ENCODE measurements around the gene TASOR.
A peak's percentile ranks its signal among the peaks of the same experiment; 100 is the strongest.

Gene TASOR

DNA sequence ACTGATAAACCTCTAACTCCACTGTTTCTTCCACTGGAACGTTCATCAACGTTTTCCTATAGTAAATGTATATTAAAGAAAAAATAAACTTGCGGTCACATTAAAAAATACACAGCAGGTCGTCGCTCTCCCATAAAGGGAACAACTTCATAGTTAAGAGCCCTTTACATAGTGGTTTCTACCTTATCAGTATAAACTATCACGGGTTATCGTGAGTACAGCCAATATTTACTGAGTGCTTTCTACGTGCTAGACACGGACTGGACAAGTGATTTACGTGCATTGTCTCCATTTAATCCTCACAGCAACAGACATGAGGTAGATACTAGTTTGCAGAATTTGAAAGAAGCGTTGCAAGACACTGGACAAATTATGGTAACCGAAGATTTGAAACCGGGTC is 964 bp upstream of the TASOR start:
- DNase-seq = no peak

DNA sequence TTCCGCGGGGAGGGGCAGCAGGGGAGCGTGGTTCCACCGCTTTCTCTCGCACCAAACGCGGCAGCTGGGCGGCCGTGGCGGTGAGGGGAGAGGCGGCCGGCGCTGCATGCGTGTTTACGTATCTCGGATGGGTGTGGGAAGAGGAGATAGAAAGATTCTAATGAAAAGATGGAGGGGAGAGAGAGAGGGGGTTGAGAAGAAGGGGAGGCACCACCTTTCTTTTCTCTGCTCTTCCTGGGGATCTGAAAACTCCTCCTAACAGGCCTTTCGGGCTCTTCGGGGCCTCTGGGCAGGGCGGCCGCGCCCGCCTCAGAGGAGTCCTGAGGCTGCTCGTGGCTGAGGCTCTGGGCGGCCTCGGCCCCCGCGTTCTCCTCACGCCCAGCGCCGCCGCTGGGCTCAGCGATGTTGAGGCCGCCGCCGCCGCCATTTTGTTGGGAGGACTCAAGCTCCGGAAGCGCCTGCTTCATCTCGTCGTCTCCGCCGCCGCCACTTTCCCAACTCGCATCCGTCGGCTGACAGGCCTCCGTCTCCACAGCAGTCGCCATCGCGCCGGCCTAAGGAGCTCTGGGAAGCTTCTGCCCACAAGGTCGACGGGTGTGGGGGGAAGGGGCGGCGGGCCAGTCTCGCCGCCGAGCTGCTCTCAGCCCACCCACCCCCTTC is 473 bp downstream of the TASOR start:
- DNase-seq = peak; percentile 81

DNA sequence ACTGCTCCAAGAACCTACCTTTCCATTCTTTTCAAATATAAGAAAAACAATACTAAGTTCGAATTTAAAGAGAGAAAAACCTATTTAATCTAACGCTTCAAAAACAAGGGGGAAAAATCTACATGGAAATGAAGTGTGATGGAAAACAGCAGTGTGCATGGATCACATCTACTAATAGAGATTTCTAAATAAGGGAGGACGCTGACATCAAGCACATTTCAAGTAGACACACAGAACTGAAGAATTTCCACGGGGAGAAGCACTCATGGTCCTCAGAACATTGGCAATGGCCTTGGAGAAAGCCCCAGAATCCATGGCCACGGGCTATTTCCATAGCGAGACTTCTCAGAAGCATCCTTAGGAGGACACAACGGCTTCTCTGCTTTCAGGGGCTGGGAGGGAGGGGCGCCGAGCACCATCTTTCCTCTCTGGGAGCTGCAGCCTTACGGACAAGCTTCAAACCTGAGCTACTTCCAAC is 1.0 kb downstream of the TASOR start:
- no peak for DNase-seq

DNA sequence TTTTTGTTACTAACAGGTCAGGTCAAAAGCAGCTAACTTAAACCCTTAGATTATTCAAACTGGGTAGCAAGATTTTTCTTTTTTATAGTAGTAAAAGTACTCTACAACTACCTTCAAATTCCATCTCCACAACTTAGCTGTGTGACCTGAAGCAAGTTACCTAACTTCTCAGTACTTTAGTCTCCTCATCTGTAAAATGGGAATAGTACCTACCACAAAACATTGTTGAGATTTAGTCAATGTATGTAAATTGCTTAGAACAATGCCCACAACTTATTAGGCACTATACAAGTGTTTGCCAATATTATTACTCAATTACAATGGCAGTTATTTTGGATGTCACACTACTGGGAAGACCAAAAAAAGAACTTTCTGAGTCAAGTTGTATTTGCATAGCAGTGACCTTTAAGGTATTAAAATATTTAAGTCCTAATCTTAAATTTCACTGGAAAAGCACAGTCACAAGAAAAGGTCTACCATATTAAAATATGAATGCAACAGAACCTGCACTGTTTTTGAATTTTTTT is 2.9 kb downstream of the TASOR start:
- no peak for DNase-seq

DNA sequence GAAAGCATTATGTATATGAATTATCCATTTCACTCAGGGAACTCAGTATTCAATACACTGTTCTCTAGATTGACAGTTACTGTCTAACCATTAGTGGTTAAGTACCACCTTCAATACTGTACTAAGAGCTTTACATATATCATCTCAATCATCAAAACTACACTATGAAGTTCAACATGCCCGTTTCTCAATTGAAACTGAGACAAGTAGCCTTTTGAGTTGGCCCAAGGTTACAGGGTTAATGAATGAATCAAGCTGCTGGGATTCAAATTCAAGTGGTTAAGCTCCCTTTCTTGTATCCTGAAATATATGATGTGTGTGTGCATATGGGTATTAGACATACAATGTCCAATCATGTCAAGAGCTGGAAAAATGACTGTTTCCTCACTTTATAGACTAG is 5.8 kb downstream of the TASOR start:
- DNase-seq = no peak

DNA sequence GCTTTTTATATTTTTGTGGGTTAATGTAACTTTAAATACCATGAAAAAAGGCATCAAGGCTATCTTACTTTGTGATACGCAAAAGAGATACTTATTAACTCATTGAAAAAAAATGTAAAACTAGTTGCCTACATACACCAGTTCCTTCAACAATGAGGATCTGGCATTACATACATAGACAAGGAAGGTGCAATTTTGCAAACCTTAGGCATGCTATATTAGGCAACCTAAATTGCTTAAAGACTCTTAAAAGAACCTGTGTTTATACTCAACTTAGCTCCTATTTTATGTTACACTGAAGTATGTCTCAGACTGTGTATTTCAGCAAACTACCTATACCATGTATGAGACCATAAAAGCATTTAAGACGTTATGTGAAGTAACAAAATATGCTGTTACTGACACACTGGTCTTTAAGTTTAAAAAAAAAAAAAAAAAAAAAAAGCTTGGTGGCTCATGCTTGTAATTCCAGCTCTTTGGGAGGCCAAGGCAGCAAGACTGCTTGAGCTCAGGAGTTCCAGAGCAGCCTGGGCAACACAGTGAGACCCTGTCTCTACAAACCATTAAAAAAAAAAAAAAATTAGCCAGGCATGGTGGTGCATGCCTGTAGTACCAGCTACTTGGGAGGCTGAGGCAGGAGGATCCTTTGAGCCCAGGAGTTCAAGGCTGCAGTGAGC is 9.1 kb downstream of the TASOR start:
- DNase-seq = no peak

DNA sequence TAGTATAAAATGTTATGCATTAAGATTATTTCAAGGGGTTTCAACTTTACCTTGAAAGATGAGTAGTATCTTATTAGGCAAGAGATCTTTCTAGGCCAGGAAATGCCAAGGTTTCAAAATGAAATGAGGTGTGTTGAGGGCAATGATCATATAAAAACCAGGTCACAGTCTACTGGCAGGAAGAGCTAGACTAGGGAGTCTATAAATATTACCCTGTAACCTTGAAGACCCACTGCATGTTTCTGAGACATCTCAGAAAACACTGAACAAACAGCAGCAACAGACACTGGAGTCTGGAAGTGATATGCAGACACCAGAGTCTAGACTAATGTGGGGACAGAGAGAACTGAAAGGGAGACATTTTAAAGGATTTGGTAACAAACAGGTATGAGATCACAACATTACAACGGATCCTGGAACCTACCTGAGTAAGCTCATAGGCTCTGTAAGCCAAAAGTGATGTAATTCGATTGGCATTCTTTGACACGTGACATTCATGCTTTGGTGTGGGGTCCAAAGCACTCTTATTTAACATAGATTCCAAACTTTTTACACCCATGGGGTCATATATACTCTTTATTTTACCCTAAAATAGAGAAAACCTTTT is 15.0 kb downstream of the TASOR start:
- no peak for DNase-seq

DNA sequence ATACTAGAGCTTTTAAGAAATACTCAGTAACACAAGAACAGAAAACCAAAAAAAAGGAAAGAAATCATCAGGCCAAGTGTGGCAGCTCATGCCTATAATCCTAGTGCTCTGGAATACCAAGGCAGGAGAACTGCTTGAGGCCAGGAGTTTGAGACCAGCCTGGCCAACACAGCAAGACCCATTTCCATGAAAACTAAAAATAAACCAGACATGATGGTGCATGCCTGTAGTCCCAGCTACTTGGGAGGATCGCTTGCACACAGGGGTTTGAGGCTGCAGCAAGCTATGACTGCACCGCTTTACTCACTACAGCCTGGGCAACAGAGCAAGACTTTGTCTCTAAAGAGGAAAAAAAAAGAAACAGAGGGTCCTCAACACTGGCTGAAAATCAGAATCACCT is 18.2 kb downstream of the TASOR start:
- DNase-seq = no peak

DNA sequence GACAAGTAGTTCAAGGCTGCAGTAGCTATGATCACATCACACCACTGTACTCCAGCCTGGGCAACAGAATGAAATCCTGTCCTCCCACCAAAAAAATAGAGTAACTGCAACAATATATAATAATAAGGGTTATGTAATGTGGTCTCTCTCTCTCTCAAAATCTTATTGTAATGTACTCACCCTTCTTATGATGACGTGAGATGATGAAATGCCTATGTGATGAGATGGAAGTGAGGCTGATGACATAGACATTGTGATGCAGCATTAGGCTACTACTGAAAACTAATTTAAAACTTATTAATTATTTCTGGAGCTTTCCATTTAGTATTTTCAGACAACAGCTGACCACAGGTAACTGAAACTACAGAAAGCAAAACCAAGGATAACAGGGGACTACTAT is 27.4 kb downstream of the TASOR start:
- DNase-seq = no peak

DNA sequence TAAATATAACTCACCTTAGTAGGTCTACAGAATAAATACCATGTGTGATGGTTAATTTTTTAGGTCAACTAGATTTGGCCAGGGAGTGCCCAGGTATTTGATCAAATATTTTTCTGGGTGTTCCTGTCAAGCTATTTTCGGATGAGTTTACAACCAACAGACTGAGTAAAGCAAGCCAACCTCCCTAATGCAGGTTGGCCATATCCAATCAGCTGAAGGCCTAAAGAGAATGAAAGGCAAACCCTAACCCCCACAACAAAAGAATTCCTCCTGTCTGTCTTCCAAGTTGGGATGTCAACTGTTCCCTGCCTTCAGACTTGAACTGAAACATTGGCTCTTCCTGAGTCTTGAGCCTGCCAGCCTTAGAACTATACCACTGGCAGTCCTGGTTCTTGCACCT is 28.6 kb downstream of the TASOR start:
- DNase-seq = no peak

DNA sequence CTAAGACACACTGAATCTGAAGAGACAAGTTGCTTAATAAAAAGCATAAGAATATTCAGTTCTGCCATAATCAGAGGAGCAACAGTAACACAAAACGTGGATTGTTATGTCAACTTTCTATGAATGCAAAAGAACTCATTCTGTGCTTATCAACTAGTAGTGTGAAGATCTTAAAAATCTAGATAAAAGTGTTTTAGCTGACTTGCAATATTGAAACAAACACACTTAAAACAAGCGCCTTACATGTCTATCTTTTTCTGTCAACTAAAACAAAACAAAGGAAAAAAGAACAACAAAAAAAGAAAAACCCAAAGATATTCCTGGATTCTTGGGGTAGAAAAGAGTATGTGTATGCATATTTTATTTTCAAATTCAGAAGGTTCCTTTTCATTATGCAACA is 37.7 kb downstream of the TASOR start:
- no peak for DNase-seq

DNA sequence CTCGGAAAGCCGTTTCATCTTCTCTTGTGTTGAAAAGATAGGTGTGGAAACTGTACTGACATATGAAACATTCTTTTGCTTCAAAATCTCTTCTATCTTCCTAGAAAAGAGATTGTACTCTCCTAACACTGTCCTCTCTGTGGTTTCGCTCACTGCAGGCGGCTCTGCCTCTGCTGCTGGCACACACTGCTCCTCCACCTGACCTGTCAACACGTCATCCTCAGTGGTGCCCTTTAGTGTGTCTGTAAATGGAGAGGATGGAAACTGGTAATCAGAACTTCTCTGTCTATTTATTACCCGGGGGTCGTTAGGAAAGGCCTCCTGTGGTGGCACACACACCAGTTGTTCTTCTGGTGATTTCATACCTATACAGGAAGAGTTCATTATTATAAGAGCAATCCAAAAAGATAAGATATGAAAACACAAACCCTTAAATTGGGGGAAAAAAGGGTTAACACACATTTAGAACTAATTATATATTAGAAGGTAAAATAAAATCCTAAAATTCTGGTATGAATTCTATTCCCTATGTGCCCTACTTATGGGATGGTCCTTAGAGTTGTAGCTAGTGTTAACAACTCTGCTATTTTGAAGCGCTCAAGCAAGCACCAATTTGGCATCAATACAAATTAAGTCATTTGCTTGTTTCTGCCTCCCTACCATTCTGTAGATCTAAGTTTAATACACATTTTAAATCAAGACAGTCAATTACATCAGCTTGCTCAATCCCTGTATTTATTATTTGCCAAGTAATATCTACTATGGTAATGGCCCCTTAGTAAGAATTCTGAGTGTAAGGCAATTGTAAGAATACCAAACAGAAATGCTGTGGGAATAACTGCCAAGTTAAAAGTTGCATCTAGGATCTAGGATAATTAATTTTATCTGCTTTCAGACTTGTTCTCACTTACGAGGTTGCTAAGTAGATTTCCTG is 49.2 kb downstream of the TASOR start:
- no peak for DNase-seq
